ENCODE results near the gene C19orf73. TPM values are rescaled to one million over a fixed set of nuclear protein-coding genes. Genes with fewer than 3 reads are reported as not detected.
"Not testable (repeated sequence)": the region's sequence is repeated elsewhere in the genome, so short reads cannot be mapped to it uniquely, and the experiment has no call there.

The C19orf73 gene
- total RNA-seq, 1 donor from 2014 or later, result 0.73 TPM

DNA sequence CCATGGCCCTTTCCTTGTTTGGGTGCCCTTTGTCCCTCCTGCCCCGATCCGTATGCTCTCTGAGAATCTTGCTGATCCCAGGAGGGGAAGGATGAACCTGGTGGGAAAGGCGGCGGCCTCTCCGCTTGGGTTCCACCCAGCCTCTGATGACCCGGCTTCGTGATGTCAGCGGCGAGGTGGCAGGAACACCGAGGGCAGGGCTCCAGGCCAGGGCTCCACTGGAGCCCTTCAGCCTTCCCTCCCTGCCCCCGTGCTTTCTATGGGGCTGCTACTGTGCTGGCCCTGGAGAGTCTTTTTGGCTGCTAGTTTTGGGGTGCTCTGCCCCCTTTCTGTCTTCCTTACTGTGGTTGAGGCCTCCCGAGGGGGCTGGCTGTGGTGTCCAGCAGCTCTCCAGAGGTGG is 16.6 kb downstream of the C19orf73 start:
- DNase-seq (ENCODE audit: low read depth, low spot score), result no peak

DNA sequence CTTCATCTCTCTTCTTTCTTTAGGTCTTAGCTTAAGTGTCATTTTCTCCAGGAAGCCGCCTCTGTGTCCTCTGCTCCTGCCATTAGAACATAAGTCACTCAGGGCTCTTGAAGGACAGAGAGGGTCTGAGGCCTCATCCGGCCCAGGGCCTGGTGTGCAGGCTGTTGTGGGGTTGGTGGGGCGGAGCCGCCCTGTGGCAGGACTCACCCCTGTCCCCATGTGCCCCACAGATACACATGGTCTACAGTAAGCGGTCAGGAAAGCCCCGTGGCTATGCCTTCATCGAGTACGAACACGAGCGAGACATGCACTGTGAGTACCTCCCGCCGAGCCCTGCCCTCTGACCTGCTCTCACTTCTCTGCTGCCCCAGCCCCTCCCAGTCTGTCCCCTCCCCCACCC is 17.8 kb downstream of the C19orf73 start:
- DNase-seq (ENCODE audit: low read depth, low spot score), result no peak

DNA sequence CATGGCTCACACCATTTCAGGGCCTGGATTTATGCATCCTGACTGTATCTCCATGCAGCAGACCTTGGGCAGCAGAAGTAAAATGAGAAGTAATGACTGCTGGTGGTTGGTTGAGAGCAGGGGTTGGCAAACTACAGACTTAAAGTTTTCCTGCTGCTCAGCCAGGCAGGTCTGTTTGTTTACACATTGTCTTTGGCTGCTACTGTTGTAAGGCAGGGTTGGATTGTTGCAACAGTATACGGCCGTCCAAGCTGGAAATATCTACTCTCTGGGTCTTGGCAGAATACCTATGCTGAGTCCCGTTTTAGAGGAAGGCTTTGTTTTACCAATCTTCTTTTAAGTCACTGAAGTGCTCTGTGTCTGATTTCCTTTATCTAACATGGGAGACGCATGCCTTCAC is 20.1 kb downstream of the C19orf73 start:
- DNase-seq (ENCODE audit: low read depth, low spot score), result no peak

DNA sequence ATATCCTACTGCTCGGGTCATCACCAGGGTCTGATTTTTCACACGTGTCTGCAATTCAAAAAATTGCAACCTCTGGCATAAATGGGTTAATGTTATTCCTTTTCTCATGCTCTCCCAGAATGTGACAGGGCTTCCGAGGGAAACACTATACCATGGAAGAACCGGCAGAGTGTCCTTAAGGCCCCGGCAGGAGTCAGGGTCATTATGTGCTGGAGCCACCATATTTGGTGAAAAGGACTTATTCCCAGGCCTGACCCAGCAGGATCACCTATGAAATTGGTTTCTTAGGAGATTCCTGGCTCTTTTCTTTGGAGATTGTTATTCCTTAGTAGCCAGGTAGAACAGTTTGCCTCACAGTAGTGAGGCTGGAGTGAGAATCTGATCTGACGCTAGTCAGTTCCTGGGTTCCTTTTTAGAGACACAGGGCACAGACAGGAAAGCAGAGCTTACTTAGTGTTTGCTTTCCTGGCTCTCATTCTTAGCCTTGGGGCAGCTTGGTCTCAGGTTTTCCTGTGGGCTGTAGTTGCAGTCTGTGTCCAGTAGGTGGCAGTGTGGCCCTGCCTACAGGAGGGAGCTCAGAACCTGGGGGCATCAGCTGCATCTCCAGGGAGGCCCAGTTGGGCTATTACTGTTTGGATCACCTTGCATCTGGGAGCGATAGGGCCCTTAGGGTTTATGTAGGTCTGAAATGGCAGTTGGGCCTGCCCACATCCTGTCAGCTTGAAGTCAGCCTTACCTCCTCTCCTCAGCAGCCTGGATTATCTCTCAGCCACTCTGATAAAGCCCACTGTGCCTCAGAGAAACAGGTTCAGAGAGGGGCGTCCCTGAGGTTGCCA is 21.3 kb downstream of the C19orf73 start:
- no peak for DNase-seq (ENCODE audit: low read depth, low spot score)

DNA sequence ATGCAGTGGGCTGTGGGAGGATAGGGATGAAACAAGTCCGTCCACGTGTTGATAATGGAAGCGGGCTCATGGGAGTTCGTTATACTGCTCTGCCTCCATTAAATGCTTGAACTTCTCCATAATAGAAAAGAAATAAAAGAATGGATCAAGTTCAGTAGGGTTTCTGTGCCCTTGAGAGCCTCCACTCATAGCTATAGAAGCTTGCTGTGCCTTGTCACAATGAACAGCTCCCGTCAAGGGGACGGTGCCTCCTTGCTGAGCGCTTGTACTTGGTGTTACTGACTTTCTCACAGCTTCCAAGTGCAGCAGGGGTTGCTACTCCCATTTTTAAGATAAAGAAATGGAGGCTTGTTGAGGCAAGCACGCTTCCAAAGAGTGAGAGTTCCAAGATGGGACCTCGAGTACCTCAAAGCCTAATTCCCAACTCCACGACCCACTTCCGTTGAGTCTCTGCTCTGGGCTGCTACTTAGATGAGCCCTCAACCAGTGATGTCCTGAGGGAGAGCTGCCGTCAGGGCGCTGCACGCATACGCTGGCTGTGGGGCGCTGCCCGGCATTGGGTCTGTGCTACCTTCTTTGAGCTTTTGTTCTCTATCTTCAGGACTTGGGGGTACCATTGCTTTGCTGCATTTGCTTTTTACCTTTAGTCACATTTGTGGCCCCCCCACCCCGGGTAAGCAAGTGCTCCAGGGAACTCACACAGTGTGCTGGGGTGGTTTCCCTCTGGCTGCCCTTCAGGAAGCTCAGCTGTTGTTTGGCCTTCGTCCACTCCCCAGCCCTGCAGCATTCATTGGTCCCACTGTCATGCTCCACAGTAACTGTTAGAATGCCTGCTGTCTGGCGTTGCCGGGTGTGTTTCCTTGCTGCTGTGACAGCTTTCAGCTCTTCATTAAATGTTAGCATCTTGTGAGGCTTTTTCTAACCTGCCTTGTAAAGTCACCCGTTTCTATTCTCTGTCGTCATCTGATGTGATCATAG is 24.1 kb downstream of the C19orf73 start:
- no peak for DNase-seq (ENCODE audit: low read depth, low spot score)

DNA sequence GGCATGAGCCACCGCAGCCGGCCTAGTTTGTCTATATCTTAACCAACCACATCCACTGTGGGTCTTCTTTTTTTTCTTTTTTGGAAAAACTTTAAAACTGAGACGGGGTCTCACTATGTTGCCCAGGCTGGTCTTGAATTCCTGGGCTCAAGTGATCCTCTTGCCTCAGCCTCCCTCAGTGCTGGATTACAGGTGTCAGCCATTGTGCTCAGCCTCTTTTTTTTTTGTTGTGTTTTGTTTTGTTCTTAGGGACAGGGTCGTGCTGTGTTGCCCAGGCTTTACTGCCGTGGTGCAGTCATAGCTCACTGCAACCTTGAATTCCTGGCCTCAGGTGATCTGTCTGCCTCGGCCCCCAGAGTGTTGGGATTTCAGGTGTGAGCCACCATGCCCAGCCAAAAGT is 26.3 kb downstream of the C19orf73 start:
- DNase-seq (ENCODE audit: low read depth, low spot score), result no peak

DNA sequence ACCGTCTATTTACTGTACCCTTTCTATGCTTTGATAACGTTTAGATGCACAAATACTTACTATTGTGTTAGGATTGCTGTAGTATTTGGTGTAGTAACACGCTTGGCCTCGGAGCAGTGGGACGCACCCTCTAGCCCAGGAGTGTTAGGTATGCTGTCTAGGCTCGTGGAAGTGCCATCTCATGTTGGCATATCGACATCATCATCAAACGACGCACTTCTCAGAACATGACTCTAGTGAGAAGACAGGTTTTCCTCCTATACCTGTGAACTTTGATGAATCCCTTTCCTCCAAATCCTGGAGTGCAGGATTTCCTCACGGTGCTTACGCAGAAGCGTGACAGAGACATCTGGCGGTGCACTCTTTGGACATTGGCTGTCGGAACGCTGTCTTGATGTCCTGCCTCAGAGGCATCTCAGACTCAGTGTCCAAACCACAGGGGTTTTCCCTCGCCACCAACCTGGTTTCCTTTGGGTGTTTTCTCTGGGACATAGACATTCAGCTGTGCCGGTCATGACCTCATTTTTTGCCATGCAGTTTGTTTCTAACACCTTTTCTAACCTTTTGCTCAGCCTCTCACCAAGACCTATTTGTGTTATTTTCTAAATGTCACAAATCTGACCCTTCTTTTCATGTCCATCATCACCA is 27.4 kb downstream of the C19orf73 start:
- DNase-seq (ENCODE audit: low read depth, low spot score), result no peak

DNA sequence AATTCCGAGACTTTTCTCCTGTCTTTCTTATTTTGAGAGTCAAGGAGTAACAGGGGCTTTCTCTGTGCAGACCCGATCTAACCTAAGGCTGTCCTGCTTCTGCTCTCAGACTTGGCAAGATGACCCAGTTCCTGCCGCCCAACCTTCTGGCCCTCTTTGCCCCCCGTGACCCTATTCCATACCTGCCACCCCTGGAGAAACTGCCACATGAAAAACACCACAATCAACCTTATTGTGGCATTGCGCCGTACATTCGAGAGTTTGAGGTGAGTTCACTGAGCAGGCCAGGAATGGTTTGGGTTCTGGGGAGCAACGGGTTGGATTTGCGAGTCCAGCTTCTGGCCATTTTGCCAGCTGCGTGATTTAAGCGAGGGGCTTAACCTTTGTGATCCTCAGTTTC is 32.6 kb downstream of the C19orf73 start:
- DNase-seq (ENCODE audit: low read depth, low spot score), result no peak

DNA sequence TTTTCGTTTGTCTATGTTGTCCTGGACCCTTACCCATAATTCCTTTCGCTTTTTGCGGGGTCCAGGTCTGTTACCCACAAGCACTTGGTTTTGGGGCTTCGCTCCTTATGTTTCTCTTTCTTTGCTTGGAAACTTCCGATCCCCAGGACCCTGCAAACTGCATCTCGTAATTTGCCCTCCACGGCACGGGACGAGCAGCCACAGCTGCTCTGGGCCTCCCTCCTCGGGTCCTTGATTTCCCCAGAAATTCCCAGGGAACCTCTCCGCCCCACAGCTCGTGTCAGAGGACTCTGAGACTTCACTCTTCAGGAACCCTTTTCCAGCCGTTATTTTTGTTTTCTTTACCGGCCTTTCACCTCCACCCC is 33.1 kb downstream of the C19orf73 start:
- DNase-seq (ENCODE audit: low read depth, low spot score), result no peak

DNA sequence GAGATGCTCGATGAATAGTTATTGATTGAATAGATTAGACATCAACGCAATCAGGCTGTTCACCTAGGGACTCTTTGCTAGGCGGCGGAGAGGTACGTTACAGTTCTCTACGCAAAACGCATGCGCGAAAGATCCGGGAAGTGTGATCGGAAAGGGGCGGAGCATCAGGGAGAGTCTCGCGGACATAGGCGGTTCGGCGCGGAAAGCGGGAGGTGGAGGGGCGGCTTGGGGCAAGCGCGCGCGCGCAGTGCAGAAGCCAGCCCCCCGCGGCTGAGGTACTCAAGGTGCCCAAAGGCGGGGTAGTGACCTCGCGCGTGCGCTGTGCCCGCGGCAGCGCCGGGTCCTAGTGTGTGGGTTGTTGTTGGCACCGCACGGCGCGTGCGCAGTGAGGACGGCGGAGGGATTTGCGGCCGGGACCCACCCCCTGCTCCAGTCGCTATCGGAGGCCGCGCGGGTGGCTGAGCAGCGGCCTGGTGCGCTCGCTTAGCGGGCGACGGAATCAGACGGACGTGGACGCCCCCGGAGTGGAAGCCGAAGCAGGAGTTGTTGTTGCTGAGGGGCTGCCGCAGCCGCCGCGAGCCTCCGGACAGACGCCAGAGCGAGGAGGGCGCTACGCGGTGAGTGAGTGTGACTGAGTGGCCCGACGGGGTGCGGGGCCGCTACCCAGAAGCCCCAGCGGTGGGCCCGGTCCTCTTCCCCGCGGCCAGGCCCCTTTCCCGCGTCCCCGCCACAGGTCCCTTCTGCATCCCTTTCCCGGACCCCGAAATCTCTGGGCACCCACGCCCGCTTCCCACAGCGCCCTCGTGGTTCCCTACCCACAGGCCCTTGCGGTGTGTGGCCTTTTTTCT is 33.7 kb downstream of the C19orf73 start, which contains the start of gene SNRNP70:
SNRNP70 (plus strand) TSS at position 432 of the 848 bp plus-strand sequence. CDS start 964 bp downstream, outside the sequence.
- peak; percentile 99 for DNase-seq (ENCODE audit: low read depth, low spot score)

DNA sequence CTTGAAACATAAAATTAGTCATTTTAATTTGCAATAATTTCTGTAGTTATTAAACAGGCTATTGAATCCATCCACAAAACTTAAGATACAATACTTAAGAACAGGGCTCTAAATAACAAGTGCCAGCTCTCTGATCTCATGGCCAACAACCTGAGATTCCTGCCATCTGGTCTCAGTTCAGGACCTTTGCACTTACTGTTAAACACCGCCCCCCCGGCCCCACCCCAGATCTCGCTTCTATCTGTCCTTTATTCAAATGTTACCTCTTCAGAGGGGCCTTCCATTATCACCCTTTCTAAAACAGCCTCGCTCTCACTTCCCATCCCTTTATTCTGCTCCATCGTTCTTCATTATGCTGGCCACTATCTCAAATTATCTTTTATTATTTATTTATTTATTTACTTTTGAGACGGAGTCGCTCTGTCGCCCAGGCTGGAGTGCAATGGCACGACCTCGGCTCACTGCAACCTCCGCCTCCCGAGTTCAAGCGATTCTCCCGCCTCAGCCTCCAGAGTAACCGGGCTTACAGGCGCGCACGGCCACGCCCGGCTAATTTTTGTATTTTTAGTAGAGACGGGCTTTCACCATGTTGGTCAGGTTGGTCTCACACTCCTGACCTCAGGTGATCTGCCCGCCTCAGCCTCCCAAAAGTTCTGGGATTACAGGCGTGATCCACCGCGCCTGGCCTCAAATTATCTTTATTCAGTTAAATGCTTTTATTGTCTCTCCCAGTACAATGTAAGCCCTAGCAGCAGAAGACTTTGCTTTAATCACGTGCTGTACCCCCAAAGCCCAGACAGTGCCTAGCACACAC is 34.5 kb downstream of the C19orf73 start:
- DNase-seq (ENCODE audit: low read depth, low spot score), result no peak

DNA sequence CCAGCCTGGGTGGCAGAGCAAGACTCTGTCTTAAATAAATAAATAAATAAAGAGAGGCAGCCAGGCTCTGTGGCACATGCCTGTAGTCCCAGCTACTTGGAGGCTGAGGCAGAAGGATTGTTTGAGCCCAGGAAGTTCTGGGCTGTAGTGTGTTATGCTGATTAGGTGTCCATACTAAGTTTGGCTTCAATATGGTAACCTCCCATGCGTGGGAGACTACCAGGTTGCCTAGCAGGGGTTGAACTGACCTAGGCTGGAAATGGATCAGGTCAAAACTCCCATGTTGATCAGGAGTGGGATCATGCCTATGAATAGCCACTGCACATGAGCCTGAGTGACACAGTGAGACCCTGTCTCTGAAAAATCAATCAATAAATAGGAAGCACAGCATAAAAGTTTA is 37.7 kb downstream of the C19orf73 start:
- DNase-seq (ENCODE audit: low read depth, low spot score), result no peak

DNA sequence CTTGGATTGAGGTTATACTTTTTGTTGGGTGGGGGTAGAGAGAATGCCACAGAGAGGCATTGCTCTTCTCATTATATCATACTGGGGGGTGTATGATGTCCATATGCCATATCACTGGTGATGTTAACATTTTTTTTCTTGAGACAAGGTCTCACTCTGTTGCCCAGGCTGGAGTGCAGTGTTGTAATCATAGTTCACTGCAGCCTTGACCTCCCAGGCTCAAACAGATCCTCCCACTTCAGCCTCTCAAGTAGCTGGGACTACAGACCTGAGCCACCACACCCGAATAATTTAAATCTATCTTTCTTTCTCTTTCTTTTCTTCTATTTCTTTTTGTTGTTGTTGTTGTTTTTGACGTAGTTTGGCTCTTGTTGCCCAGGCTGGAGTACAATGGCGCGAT is 38.6 kb downstream of the C19orf73 start:
- no peak for DNase-seq (ENCODE audit: low read depth, low spot score)

DNA sequence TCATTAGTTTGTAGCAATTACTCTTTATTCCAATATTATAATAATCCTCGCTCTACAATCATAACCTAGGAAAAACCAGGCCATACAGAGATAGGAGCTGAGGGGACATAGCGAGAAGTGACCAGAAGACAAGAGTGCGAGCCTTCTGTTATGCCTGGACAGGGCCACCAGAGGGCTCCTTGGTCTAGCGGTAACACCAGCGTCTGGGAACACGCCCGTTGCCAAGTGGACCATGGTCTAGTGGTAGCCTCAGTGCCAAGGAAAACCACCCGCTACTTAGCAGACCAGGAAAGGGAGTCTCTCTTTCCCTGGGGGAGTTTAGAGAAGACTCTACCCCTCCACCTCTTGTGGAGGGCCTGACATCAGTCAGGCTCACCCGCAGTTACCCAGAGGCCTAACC is 44.1 kb downstream of the C19orf73 start:
- not testable (repeated sequence) for DNase-seq (ENCODE audit: low read depth, low spot score)

DNA sequence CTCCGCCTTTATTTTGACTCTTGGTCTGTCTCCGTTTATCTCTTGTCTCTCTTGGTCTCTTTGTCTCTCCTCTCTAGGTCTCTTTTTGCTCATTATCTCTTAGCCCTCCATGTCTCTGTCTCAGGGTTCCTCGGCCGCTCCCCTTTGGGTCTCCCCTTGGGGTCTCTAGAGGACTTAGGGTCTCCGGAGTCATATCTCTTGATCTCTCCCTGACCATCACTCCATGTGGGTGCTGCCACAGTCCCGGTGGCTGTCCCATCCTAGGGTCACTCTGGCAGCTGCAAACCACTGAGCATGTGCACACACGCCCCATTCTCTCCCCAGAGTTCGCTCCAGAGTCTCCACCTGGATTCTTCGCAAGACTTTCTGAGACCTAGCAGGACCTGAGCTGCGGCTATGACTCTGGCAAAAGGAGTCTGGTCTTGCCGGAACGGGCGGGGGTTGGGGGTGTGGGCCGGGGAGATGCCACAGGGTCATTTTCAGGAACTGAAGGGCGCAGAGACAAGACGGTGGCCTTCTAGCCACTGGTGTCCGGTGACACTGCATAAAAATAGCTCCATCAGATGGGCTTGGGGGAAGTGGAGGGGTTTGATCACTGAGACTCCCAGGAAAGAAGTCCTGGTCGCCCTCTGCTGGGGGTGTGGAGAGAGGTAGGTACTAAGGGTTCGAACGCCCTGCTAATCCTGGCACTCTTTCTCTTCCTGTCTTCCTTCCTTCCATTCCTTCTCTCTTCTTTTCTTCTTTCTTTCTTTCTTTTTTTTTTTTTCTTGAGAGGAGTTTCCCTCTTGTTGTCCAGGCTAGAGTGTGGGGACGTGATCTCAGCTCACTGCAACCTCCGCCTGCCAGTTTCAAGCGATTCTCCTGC is 45.2 kb downstream of the C19orf73 start:
- no peak for DNase-seq (ENCODE audit: low read depth, low spot score)

DNA sequence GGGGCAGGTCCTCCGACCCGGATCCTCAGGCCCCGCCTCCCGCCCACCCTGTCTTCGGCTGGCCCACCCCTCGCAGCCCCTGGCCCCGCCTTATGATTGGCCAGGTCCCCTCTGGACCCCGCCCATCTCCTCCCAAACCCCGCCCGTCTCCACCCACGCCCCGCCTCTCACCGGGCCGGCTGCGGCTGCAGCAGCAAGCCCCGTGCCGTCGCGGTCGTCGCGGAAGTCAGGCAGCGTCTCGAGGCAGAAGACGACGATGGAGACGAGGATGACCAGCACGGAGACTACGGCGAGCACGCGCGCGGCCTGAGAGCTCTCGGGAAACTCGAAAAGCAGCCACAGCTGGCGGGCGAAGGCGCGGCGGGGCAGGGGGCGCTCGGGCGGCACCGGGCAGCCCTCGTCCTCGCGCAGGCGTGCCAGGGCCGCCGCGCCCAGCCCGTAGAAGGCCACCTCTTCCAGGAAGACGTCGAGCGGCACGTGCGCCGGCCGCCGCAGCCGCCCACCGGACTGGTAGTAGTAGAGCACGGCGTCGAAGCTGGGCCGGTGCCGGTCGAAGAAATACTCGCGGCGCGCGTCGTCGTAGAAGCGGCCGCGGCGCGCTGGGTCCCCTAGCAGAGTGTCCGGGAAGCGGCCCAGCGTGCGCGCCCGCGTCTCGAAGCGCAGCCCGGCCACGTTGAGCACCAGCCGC is 46.9 kb downstream of the C19orf73 start:
- DNase-seq (ENCODE audit: low read depth, low spot score), result no peak

DNA sequence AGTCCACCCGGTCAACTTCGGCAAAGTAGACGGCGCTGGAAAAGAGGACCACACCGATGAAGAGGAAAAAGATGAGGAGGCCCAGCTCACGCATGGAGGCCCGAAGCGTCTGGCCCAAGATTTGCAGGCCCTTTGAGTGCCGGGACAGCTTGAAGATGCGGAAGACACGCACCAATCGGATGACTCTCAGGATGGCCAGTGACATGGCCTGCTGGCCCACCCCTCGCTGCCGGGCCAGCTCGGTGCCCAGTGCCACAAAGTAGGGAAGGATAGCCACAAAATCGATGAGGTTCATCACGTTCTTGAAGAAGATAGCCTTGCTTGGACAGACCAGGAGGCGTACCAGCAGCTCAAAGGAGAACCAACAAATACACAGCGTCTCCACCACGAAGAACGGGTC is 48.5 kb downstream of the C19orf73 start:
- DNase-seq (ENCODE audit: low read depth, low spot score), result no peak

DNA sequence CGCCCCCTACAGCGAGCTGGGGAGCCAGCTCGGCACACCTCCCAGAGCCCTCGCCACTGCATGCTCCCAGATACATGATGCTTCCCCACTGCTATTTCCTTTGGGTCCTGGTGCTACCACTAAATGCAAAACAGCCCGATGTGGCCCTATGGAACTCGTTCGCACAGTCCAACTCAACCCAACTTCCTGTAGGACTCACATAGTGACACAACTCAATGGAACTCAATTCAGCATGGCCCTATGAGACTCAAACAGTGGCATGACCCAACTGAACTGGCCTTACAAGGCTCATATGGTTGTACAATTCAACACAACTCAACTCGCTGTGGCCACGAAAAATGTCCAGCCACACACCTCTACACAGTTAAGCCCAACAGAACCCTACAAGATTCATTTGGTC is 49.9 kb downstream of the C19orf73 start:
- no peak for DNase-seq (ENCODE audit: low read depth, low spot score)
